GM19025 (cell line): ENCODE results near the gene LONP2.
"Not testable (repeated sequence)": the region's sequence is repeated elsewhere in the genome, so short reads cannot be mapped to it uniquely, and the experiment has no call there.

Source experiments
- ATAC-seq: cut with Tn5 transposase; IDR thresholded peaks from one replicate; pipeline ENCODE4 v1.9.1; 2021; ENCODE audit warnings: mild to moderate bottlenecking, low read depth, moderate library complexity; ENCODE audit not compliant: unreplicated experiment

The LONP2 gene

GRCh38 chr16:48287239-48287638 is 43.1 kb downstream of the LONP2 start:
- no peak for ATAC-seq

- no peak for ATAC-seq
Measured at GRCh38 chr16:48291303-48291702, 47.2 kb downstream of the LONP2 start.

GRCh38 chr16:48291754-48292153 is 47.7 kb downstream of the LONP2 start:
- ATAC-seq: no peak

GRCh38 chr16:48292452-48292851 is 48.4 kb downstream of the LONP2 start:
- no peak for ATAC-seq

GRCh38 chr16:48294724-48295123 is 50.6 kb downstream of the LONP2 start:
- ATAC-seq: no peak

- no peak for ATAC-seq
Measured at GRCh38 chr16:48295488-48296281, 51.6 kb downstream of the LONP2 start.

- no peak for ATAC-seq
Measured at GRCh38 chr16:48299471-48299870, 55.4 kb downstream of the LONP2 start.

- ATAC-seq: no peak
Measured at GRCh38 chr16:48300391-48300856, 56.3 kb downstream of the LONP2 start.

GRCh38 chr16:48308535-48308934 is 64.4 kb downstream of the LONP2 start:
- no peak for ATAC-seq

- ATAC-seq: no peak
Measured at GRCh38 chr16:48310908-48311641, 67.0 kb downstream of the LONP2 start.

GRCh38 chr16:48313905-48314304 is 69.8 kb downstream of the LONP2 start:
- ATAC-seq: not testable (repeated sequence)

GRCh38 chr16:48317026-48317425 is 72.9 kb downstream of the LONP2 start:
- no peak for ATAC-seq

GRCh38 chr16:48317614-48318315 is 73.7 kb downstream of the LONP2 start:
- ATAC-seq: no peak

GRCh38 chr16:48318630-48319029 is 74.5 kb downstream of the LONP2 start:
- no peak for ATAC-seq

- ATAC-seq: no peak
Measured at GRCh38 chr16:48321317-48322036, 77.4 kb downstream of the LONP2 start.

GRCh38 chr16:48323783-48324775 is 80.0 kb downstream of the LONP2 start:
- no peak for ATAC-seq

- no peak for ATAC-seq
Measured at GRCh38 chr16:48326915-48327314, 82.8 kb downstream of the LONP2 start.

GRCh38 chr16:48329138-48329537 is 85.0 kb downstream of the LONP2 start:
- no peak for ATAC-seq

- ATAC-seq: no peak
Measured at GRCh38 chr16:48330189-48330840, 86.2 kb downstream of the LONP2 start.
